GM12891 (cell line): ENCODE data around the gene ZNF749.
"Not testable (repeated sequence)": the region's sequence is repeated elsewhere in the genome, so short reads cannot be mapped to it uniquely, and the experiment has no call there.

ENCODE experiments used
- DNase-seq: peaks from one replicate; pipeline ENCODE4 v3.0.0; 2011; ENCODE audit warnings: low spot score; ENCODE audit not compliant: insufficient read length
- FAIRE-seq: peaks from 2 replicates; lab custom pipeline; 2011; peaks lifted over from hg19 to GRCh38; lab: Jason Lieb, UNC
- PAX5 ChIP-seq: IDR thresholded peaks from 2 replicates; pipeline ENCODE4 v1.6.1; 2011; ENCODE audit warnings: low read length, moderate library complexity, mild to moderate bottlenecking; ENCODE audit not compliant: insufficient read depth, severe bottlenecking
- POLR2A ChIP-seq: IDR thresholded peaks from 2 replicates; pipeline ENCODE4 v1.6.1; 2011; ENCODE audit warnings: low read depth, low read length, control low read depth
- POLR2AphosphoS5 ChIP-seq: IDR thresholded peaks from 2 replicates; pipeline ENCODE4 v1.6.1; 2011; ENCODE audit warnings: low read depth, low read length, control low read depth
- POU2F2 ChIP-seq: IDR thresholded peaks from 2 replicates; pipeline ENCODE4 v1.6.1; 2011; ENCODE audit warnings: low read depth, mild to moderate bottlenecking, control low read depth, low read length, moderate library complexity
- SPI1 ChIP-seq: IDR thresholded peaks from 2 replicates; pipeline ENCODE4 v1.6.1; 2011; ENCODE audit warnings: low read depth, low read length, control low read depth
- TAF1 ChIP-seq: IDR thresholded peaks from 2 replicates; pipeline ENCODE4 v1.6.1; 2011; ENCODE audit warnings: low read depth, low read length, control low read depth

Gene ZNF749

DNA sequence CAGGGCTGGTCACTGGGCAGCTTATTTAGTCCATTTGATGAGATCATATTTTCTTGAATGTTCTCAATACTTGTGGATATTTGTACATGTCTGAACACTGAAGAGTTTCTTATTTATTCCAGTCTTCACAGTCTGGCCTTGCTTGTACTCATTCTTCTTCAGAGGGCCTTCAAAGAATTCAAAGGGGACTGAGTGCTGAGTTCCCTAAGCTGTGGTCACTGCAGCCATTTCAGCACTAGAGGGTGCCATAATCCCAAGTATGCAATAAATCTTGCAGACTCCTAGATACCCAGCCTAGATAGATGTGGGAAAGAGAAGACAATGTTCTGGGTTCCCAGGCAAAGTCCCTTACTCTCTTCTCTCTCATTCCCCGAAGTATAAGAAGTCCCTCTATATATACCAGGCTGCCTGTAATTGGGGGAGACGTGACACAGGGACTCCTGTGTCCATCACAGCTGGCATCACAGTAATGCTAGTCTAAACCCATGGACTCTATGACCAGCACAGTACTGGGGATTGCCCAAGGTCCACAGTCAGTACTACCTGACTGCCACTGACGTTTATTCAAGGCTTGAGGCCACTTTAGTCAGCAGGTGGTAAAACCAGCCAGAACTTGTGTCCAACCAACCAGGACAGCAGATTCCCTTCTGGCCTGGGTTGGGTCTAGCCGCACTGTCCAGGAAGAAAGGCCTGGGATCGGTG lies 30.7 kb downstream of the ZNF749 start:
- no peak for TF ChIP-seq POLR2A
- no peak for TF ChIP-seq POU2F2
- TF ChIP-seq SPI1, result no peak
- DNase-seq (no peak), FAIRE-seq (peak; percentile 41)

DNA sequence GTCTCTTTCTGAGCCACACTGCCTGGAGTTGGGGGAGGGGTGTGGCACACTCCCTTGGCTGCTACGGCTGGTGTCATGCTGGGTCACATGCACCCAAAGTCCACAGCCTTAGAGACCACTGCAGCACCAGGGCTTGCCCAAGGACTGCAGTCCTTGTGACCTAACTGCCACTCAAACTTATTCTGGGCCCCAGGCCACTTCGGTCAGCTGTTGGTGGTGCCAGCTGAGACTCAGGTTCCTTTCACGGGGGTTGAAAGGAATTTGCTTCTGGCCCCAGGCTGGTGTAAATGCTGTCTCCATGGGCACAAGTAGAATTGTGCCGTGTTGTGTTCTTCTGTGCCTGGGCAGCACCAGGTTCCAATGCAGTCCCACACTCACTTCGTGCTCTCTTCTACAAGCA lies 31.4 kb downstream of the ZNF749 start:
- TF ChIP-seq POU2F2, result no peak
- TF ChIP-seq POLR2A, result no peak
- no peak for TF ChIP-seq POLR2AphosphoS5
- TF ChIP-seq TAF1, result no peak
- TF ChIP-seq SPI1, result no peak
- no peak for TF ChIP-seq PAX5
- FAIRE-seq (no peak), DNase-seq (no peak)

DNA sequence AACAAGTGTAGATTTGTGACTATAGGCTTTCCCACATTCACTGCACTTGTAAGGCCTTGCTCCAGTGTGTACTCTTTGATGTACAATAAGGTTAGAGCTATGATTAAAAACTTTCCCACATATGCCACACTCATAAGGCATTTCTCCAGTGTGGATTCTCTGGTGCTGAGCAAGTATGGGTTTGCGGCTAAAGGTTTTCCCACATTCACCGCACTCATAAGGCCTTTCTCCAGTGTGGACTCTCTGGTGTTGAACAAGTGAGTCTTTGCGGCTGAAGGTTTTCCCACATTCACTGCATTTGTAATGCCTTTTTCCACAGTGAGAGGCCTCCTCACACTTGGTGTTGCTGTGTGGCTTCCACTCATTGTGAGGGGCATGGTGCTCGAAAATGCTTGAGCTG lies 38.5 kb downstream of the ZNF749 start:
- TF ChIP-seq PAX5 (no peak), SPI1 (no peak), POLR2A (no peak), POLR2AphosphoS5 (no peak), POU2F2 (no peak), TAF1 (no peak)
- FAIRE-seq (no peak), DNase-seq (no peak)

DNA sequence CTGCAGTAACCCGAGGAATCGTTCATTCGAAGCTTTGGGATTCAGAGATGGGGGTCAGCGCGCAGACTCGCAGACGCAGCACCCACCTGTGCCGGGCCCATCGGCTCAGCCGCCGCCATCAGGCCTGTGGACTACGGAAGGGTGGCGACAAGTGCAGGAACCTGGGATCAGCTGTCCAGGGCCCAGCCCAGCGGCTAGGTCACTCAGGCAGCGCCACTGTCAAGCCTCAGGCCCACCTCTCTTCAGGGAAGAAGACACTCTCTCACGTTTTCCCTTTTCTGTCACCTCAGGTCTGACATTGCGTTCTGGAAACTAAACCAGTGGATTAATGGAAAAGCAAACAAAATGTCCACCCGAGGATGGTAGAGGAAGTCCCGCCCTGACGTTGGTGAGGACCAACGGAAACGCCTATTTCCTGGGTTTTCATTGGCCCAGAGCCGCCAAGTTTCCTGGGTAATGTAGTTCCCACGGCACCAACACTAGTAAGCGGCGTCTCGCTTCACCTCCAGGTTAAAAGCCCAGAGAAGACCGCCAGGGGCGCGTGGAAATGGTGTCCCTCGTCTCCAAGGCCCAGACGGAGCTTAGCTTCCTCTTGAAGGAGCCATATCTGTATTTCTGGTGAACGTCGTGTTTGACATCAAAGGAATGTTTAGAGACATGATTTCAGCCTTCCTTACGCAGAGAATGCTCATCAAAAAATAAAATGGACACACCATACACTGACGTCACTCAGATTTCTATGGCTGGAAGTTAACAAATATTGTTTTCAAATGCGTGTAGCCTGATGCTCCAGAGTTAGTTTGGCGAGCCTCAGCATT lies 42.3 kb downstream of the ZNF749 start, which contains the start of gene ZNF772:
Gene ZNF772 (minus strand): TSS at position 376 of the 818 bp plus-strand sequence. CDS start 257 bp downstream, at position 119.
- peak; percentile 75 for DNase-seq
- FAIRE-seq, result peak; percentile 99
- TF ChIP-seq POLR2AphosphoS5 (peak; percentile 70), PAX5 (no peak), POU2F2 (0 out of 2 replicates have a peak, but pooled peaks have one; percentile 8), SPI1 (peak; percentile 53; the same call in 1 of the 2 replicates), TAF1 (no peak), POLR2A (0 out of 2 replicates have a peak, but pooled peaks have one; percentile 41)

DNA sequence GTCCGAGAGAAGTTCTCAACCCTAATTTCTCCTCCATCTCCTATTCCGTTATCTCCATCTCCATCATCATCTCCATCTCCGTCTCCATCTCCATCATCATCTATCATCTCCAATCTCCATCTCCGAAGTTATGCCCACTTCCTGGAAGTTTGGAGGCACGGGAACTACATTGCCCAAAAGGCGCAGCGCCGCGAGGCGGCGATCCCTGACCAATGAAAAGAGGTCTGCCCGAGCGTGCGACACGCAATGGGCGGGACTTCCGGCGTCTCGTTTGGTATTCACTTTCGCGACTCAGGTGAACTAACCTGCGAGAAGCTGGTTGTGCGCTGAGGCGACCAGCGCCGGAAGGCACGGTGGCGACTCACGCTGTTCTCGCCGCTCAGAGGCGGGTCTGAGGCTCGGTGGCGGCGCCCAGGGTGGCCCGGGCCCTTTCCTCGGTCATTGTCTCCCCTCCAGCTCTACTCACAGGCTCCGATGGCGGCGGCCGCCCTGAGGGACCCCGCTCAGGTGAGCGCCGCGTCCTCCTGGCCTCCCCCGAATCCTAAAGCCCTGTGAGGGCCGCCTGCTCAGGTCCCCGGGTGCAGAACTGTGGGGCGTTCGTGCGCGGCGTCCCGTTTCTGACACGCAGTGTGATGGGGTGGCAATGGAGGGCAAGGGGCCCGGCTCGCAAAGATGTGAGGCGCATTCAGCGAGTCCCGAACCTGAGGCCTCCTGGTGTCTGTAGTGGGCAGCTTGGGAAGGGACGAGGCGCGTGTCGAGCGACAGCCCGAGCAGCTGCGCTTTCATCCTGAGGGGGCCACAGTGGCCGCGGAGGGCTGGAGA lies 52.6 kb downstream of the ZNF749 start, which contains the start of gene ZNF419:
Gene ZNF419 (plus strand): TSS at position 274 of the 822 bp plus-strand sequence. CDS start 201 bp downstream, at position 475.
- DNase-seq, result peak; percentile 78
- peak; percentile 99 for FAIRE-seq
- peak; percentile 56; the same call in 1 of the 2 replicates for TF ChIP-seq POLR2AphosphoS5
- peak; percentile 16; the same call in 1 of the 2 replicates for TF ChIP-seq POU2F2
- peak; percentile 60; the same call in 1 of the 2 replicates for TF ChIP-seq POLR2A

DNA sequence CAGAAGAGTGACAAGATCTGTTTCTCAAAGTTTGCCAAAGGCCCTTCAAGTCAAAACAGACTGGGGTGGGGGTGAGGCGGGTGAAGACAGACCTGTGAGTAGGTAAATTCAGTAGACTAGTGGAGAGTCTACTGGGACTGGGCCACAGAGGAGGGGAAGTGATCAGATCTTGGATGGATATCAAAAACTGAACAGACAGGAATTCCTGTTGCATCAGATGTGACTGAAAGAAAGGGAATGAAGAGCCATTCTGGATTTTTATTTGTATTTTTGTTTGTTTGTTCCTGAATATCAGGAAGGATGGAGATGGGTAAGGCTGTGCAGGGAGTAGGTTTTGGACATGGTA lies 53.1 kb downstream of the ZNF749 start:
- not testable (repeated sequence) for FAIRE-seq, DNase-seq
